ENCODE measurements around the gene KRTAP10-6. TPM values are rescaled to one million over a fixed set of nuclear protein-coding genes. Genes with fewer than 3 reads are reported as not detected.
A peak's percentile ranks its signal among the peaks of the same experiment; 100 is the strongest.
"Not testable (repeated sequence)": the region's sequence is repeated elsewhere in the genome, so short reads cannot be mapped to it uniquely, and the experiment has no call there.

Gene KRTAP10-6
- polyA plus RNA-seq, 2 of the 4 experiments (the other 2 are of a cell fraction) = not detected

GRCh38 chr21:44582055-44582454 is 10.2 kb downstream of the KRTAP10-6 start:
- no peak overlapping the region for H3K27ac ChIP-seq
- CTCF ChIA-PET = no interaction called here
- no peaks in the 10 kb centered on the region for H3K4me1 ChIP-seq
- H3K4me2 ChIP-seq = no peak overlapping the region
- 65% methylated on average over 15 of the region's 15 CpGs for WGBS (ENCODE audit: missing lambda C conversion rate)
- no peak for FAIRE-seq
- POLR2A ChIA-PET = no interaction called here
- no peak for ATAC-seq
- no peak overlapping the region for H3K4me3 ChIP-seq
- peaks cover 15% of the 10 kb centered on the region for H3K9me3 ChIP-seq
- no peak for DNase-seq (ENCODE audit: low read depth in 1 of 2, low spot score in 1 of 2)
- TF ChIP-seq HMGXB4 (CRISPR knock-in tag; IDR thresholded peaks at IDR 0.05; ENCODE audit: borderline replicate concordance) (no peak), POLR2AphosphoS2 (conservative IDR thresholded peaks at IDR 0.05; ENCODE audit: low read length) (no peak), SREBF2 (IDR thresholded peaks at IDR 0.05) (no peak), HDAC2 (IDR thresholded peaks at IDR 0.05) (no peak), RNF2 (IDR thresholded peaks at IDR 0.05; ENCODE audit: borderline replicate concordance, low read depth) (no peak), TFCP2L1 (CRISPR knock-in tag; IDR thresholded peaks at IDR 0.05) (no peak), CHD4 (IDR thresholded peaks at IDR 0.05; ENCODE audit: borderline replicate concordance) (no peak)

- Histone ChIP-seq H3K4me2 (no peak overlapping the region), H3K4me1 (no peaks in the 10 kb centered on the region), H3K4me3 (no peak overlapping the region), H3K9me3 (peaks cover 20% of the 10 kb centered on the region), H3K27ac (no peak overlapping the region)
- ChIA-PET POLR2A (no interaction called here), CTCF (interaction anchor here (1.1 to 2.1 kb wide), 3 partner anchors 11 to 212 kb away, joined by 3 to 6 read pairs (median 4); partner anchors contain the start of gene KRTAP10-6)
- FAIRE-seq (no peak), DNase-seq (ENCODE audit: low read depth in 1 of 2, low spot score in 1 of 2) (no peak), ATAC-seq (no peak)
- TF ChIP-seq HES2 (IDR thresholded peaks at IDR 0.05) = no peak
- TF ChIP-seq NFE2L2 (conservative IDR thresholded peaks at IDR 0.05; ENCODE audit: low read length) = no peak
- TF ChIP-seq HOXB13 (CRISPR knock-in tag; IDR thresholded peaks at IDR 0.05; ENCODE audit: low read depth) = no peak
- no peak for TF ChIP-seq ZSCAN20 (CRISPR knock-in tag; IDR thresholded peaks at IDR 0.05)
- TF ChIP-seq EHF (CRISPR knock-in tag; IDR thresholded peaks at IDR 0.05) = no peak
- no peak for TF ChIP-seq RCOR1 (IDR thresholded peaks at IDR 0.05; ENCODE audit: low read depth, low read length)
- TF ChIP-seq TP53 (CRISPR knock-in tag; IDR thresholded peaks at IDR 0.05) = no peak
- no peak for TF ChIP-seq E2F6 (IDR thresholded peaks at IDR 0.05; ENCODE audit: borderline replicate concordance, low read depth)
- no peak for TF ChIP-seq CHD4 (IDR thresholded peaks at IDR 0.05; ENCODE audit: borderline replicate concordance)
- TF ChIP-seq SMC3 (IDR thresholded peaks at IDR 0.05) = no peak
- no peak for TF ChIP-seq GATA3 (IDR thresholded peaks at IDR 0.05; ENCODE audit: borderline replicate concordance)
- TF ChIP-seq CHD2 (IDR thresholded peaks at IDR 0.05; ENCODE audit: low read length, partially characterized antibody) = no peak
- TF ChIP-seq RARB (CRISPR knock-in tag; IDR thresholded peaks at IDR 0.05) = no peak
- no peak for TF ChIP-seq ESRRA (IDR thresholded peaks at IDR 0.05; ENCODE audit: borderline replicate concordance, low read length)
- WGBS (ENCODE audit: missing lambda C conversion rate) = 50% methylated on average over 3 of the region's 3 CpGs
Observed at GRCh38 chr21:44581158-44581557, 11.1 kb downstream of the KRTAP10-6 start.

GRCh38 chr21:44580231-44580821 is 12.0 kb downstream of the KRTAP10-6 start, which contains the start of gene KRTAP10-5:
Gene KRTAP10-5, minus strand, starts transcription at chr21:44580604. Its CDS starts 26 bp downstream, at chr21:44580578.
- H3K27ac ChIP-seq, FAIRE-seq, H3K4me1 ChIP-seq, H3K4me3 ChIP-seq, POLR2A ChIA-PET: not testable (repeated sequence)
- WGBS (ENCODE audit: missing lambda C conversion rate) = 15% methylated on average over 7 of the region's 19 CpGs
- peak in 1 of 2 experiments; percentile 42 for DNase-seq (ENCODE audit: low read depth in 1 of 2, low spot score in 1 of 2)
- Histone ChIP-seq H3K4me2 (0 out of 3 replicates have a peak within 1 kb of the TSS, but pooled peaks have one; percentile 25), H3K9me3 (peaks cover 20% of the 10 kb centered on the region)
- CTCF ChIA-PET = interaction anchor here (1.1 to 2.1 kb wide), 5 partner anchors 10 to 213 kb away, joined by 3 to 6 read pairs (median 4); partner anchors contain the start of gene KRTAP10-6
- peak; percentile 54 to 66; a peak in 4 of 6 replicates for ATAC-seq
